HG03469 (cell line): ENCODE results near the gene SSRP1.

Experiments
- ATAC-seq: cut with Tn5 transposase; IDR thresholded peaks from one replicate; pipeline ENCODE4 v1.9.1; 2021; ENCODE audit warnings: mild to moderate bottlenecking, moderate library complexity, moderate number of reproducible peaks; ENCODE audit not compliant: unreplicated experiment

Gene SSRP1

DNA sequence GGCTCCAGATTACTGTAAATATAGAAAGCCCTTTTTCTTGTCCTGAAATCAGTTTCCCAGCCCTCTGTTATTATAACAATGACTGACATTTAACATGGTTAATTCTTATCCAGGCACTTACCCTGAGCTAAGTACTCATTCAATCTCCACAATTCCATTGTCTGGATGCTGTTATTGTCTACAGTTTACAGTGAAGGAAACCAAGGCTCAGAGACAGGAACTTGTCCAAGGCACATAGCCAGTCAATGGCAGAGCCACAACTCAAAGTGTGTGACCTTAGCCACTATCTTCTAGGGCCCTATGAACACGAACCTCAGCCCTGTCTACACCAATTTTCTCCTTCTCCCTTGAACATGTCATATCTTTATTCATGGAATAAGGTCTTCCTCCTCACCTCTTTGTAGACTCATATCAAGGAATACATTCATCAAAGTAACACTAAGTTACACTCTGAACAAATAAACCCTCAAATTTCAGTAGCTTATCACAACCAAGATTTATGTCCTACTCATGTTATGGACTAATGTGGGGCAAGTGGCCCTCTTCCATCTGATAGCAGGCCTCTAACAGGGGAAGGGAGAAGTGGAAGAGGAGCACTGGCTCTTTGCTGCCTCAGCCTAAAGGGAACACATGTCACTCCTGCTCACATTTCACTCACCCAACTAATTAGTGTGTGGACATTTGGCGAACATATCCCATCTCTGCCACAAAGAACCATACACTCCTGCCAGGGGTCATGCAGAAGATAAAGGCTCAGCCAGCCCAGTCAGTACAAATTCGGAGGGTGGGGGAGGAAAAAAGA, 59.3 kb downstream of the SSRP1 start:
- no peak for ATAC-seq
